BE2C (cell line): ENCODE results near the gene EPG5.

Experiments
- DNase-seq: peaks from one replicate; pipeline ENCODE4 v3.0.0-alpha.2; 2020
- H3K27me3 ChIP-seq: fragments of 250-450 bp; sonication (Bioruptor Pico); 2 replicates; pipeline ENCODE4 v1.5.1; 2020; ENCODE audit warnings: mild to moderate bottlenecking
- H3K36me3 ChIP-seq: fragments of 250-450 bp; sonication (Bioruptor Pico); 2 replicates; pipeline ENCODE4 v1.5.1; 2020; ENCODE audit warnings: mild to moderate bottlenecking
- H3K4me1 ChIP-seq: fragments of 250-450 bp; sonication (Bioruptor Pico); 2 replicates; pipeline ENCODE4 v1.5.1; 2020
- H3K4me3 ChIP-seq: 2 replicates; pipeline ENCODE4 v1.5.1; 2011; ENCODE audit warnings: low read depth, low read length
- H3K9me3 ChIP-seq: fragments of 250-450 bp; sonication (Bioruptor Pico); 2 replicates; pipeline ENCODE4 v1.5.1; 2020
- CTCF ChIP-seq: IDR thresholded peaks from 2 replicates; pipeline ENCODE4 v1.5.1; 2012; ENCODE audit warnings: mild to moderate bottlenecking, low read depth, low read length

EPG5 gene

DNA sequence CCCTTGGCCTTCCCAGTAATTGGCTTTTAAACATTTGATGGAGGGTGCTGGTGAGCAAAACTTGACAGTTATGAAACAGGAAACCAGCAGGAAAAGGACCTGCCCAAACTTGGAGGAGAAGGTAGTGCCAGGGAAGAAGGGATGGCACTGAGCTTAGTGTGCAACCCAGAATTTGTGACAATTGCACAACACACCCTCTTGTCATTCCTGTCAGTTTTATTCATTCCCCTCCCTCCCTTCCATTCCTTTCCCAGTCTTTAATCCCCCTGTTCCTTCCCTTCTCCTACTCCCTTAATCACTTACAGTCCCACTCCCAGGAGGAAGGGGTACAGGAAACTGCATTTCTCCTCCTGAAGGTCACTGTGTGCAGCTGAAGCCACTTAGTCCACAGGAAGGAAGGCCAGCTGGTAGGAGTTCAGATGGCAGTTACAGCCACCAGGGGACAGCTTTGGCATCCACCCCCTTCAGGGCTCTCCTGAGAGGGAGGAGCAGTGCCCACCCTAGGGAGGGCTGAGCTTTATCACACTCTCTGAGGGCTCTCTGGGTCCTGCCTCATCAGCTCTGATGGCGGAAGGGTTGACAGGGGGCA is 165.6 kb downstream of the EPG5 start:
- TF ChIP-seq CTCF, result no peak
- no peak overlapping the region for H3K4me3 ChIP-seq
- no peaks in the 10 kb centered on the region for H3K36me3 ChIP-seq
- H3K4me1 ChIP-seq, result no peaks in the 10 kb centered on the region
- no peaks in the 10 kb centered on the region for H3K27me3 ChIP-seq
- DNase-seq, result no peak
- no peaks in the 10 kb centered on the region for H3K9me3 ChIP-seq
